Measurements from ENCODE around the gene SPEM1. TPM values are rescaled to one million over a fixed set of nuclear protein-coding genes. Genes with fewer than 3 reads are reported as not detected.
A peak's percentile ranks its signal among the peaks of the same experiment; 100 is the strongest.

The SPEM1 gene
- total and polyA plus RNA-seq, 5 donors: not detected

DNA sequence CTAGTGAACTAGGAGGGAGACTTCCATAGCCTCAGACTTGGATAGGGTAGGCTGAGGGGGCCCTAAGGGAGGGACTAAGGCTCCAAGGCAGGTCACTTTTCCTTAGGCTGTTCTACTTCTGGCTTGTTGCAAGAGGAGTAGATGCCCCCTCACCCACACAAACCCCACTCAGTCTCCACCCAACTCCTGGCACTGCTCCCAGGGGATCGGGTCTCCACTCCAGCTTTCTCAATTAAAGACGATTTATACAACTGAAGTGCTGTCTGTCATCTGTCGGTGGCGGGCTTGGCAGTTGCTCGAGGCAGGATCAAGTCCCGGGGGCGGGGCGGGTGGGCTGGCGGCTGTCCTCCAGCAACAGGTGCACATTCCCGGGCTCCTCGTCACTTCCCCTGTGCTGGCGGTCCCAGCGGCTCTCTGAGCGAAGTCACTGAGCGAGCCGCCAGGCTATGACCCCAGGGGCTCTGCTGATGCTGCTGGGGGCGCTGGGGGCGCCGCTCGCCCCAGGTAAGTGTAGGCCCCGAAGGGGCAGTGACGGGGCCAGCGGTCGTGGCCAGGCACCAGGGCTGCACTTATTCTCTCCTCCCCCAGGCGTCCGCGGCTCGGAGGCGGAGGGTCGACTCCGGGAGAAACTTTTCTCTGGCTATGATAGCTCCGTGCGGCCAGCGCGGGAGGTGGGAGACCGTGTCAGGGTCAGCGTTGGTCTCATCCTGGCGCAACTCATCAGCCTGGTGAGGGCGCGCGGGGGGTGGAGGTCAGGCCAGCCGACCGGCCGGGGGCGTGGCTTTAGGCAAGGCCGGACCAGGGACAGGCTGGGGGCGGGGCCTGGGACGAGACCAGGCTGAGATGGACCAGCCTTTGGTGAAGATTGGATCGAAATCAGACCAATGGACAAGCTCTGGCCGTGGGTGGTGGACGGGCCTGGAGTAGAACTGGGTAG, 24.8 kb downstream of the SPEM1 start, which contains the start of gene CHRNB1:
Gene CHRNB1, plus strand, starts transcription at position 380 of the 937 bp plus-strand sequence. Its CDS starts 67 bp downstream, at position 447.
- WGBS: 3% methylated on average over 51 of the region's 51 CpGs
- DNase-seq: peak; percentile 87 to 95 (median 94)
- no peaks in the 10 kb centered on the region for H3K9me3 ChIP-seq (ENCODE audit: control insufficient read depth, low read length)

DNA sequence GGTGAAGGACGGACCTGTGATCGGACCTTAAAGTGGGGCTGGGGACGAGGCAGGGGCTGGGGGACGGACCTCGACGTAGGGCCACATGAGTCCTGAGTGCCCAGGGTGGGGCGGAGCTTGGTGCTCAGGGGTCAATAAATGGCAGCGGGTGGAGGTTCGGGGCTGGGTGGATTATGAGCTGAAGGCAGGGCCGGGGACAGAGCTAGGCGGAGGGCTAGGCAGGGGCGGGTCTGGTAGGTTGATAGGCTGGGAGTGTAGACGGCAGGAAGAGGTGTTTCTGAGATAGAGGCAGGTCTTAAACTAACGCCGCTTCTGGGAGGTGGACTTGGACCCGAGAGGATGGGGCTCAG, 25.5 kb downstream of the SPEM1 start:
- no peak for DNase-seq
- intact Hi-C loops (cut with DNase I): no loop called here
- Histone ChIP-seq H3K9me3 (ENCODE audit: control insufficient read depth, low read length) (no peaks in the 10 kb centered on the region), H3K27me3 (ENCODE audit: control insufficient read depth, insufficient read depth) (no peaks in the 10 kb centered on the region), H3K4me1 (ENCODE audit: control insufficient read depth, insufficient read depth, low read length) (no peaks in the 10 kb centered on the region), H3K27ac (ENCODE audit: low read length) (no peak overlapping the region), H3K4me3 (ENCODE audit: low read length) (peak overlapping the region; percentile 45)
- ATAC-seq: peak in 1 of 2 donors; percentile 69
- WGBS: 6% methylated on average over 16 of the region's 16 CpGs

More for the DNA sequence above, 24.8 kb downstream of the SPEM1 start, which contains the start of gene CHRNB1:
- Histone ChIP-seq H3K27ac (ENCODE audit: low read length) (peak within 1 kb of the TSS; percentile 5), H3K4me3 (ENCODE audit: low read length) (peak within 1 kb of the TSS; percentile 45), H3K4me1 (ENCODE audit: control insufficient read depth, insufficient read depth, low read length) (no peaks in the 10 kb centered on the region), H3K27me3 (ENCODE audit: control insufficient read depth, insufficient read depth) (no peaks in the 10 kb centered on the region)
- ATAC-seq: peak; percentile 86 to 88
- intact Hi-C loops (cut with DNase I): no loop called here

DNA sequence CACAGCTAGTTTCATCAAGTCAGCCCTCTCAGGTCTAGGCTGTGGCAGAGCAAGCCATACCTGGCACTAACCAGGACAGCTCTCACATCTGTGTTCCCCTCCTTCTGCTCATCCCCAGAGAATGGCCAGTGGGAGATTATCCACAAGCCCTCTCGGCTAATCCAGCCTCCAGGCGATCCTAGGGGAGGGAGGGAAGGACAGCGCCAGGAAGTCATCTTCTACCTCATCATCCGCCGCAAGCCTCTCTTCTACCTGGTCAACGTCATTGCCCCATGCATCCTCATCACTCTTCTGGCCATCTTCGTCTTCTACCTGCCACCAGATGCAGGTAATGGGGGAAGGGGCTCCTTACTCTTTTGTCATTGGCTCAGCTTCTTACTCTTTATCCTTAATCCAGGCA, 28.3 kb downstream of the SPEM1 start:
- WGBS: 91% methylated on average over 7 of the region's 7 CpGs
- no peak for ATAC-seq
- no peak overlapping the region for H3K27ac ChIP-seq (ENCODE audit: low read length)
- H3K27me3 ChIP-seq (ENCODE audit: control insufficient read depth, insufficient read depth): no peaks in the 10 kb centered on the region
- intact Hi-C loops (cut with DNase I): no loop called here
- no peak overlapping the region for H3K4me3 ChIP-seq (ENCODE audit: low read length)
- DNase-seq: peak in 2 of 3 donors; percentile 0 to 23
- no peaks in the 10 kb centered on the region for H3K9me3 ChIP-seq (ENCODE audit: control insufficient read depth, low read length)
- no peaks in the 10 kb centered on the region for H3K4me1 ChIP-seq (ENCODE audit: control insufficient read depth, insufficient read depth, low read length)

- 77% methylated on average over 3 of the region's 3 CpGs for WGBS
- DNase-seq: no peak
- intact Hi-C loops (cut with DNase I): no loop called here
- Histone ChIP-seq H3K4me1 (ENCODE audit: control insufficient read depth, insufficient read depth, low read length) (peaks cover 5% of the 10 kb centered on the region), H3K4me3 (ENCODE audit: low read length) (no peak overlapping the region), H3K9me3 (ENCODE audit: control insufficient read depth, low read length) (no peaks in the 10 kb centered on the region), H3K27ac (ENCODE audit: low read length) (no peak overlapping the region), H3K27me3 (ENCODE audit: control insufficient read depth, insufficient read depth) (no peaks in the 10 kb centered on the region)
- no peak for ATAC-seq
Observed at GRCh38 chr17:7459961-7460545, 39.9 kb downstream of the SPEM1 start.

DNA sequence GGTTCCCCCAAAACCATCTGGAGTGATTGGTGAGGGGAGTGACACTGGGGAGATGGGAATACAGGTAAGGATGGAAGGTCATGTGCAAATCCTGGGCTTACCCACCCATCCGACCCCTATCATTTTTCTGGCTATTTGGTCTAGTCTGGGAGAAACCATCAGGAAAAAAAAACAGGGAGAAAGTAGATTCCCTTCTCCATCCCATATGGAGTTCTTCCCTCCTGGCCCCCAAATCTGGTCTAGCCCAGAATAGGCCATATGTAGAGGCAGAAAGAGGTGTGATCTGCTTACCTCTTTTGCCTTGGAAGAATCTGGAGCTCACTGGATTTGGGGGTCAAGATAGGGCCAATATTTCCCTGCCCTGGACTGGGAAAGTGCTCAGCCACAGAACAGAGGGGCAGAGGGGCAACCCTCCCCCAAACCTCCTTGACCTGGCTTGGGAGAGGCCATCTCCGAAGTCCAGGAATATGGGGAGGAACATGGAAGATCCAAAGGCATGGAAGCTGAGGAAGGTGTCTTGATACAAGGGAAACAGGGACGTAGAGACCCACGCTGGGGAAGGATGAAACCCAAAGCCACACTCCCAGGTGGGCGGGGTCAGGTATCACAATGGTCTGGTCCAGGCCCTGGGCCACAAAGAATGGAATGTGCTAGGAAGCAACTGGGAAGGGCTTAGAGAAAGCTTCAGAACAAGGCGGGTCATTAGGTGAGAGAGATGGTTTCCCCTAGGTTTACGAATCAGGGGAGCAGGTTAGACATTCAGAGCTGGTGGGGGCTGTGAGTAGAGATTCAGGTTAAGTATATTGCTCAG, 40.9 kb downstream of the SPEM1 start:
- Histone ChIP-seq H3K4me1 (ENCODE audit: control insufficient read depth, insufficient read depth, low read length) (peaks cover 5% of the 10 kb centered on the region), H3K27ac (ENCODE audit: low read length) (no peak overlapping the region), H3K27me3 (ENCODE audit: control insufficient read depth, insufficient read depth) (no peaks in the 10 kb centered on the region), H3K4me3 (ENCODE audit: low read length) (no peak overlapping the region), H3K9me3 (ENCODE audit: control insufficient read depth, low read length) (no peaks in the 10 kb centered on the region)
- DNase-seq (peak in 1 of 3 donors; percentile 39), ATAC-seq (no peak)
- intact Hi-C loops (cut with DNase I): no loop called here
- WGBS: 94% methylated on average over 7 of the region's 7 CpGs

DNA sequence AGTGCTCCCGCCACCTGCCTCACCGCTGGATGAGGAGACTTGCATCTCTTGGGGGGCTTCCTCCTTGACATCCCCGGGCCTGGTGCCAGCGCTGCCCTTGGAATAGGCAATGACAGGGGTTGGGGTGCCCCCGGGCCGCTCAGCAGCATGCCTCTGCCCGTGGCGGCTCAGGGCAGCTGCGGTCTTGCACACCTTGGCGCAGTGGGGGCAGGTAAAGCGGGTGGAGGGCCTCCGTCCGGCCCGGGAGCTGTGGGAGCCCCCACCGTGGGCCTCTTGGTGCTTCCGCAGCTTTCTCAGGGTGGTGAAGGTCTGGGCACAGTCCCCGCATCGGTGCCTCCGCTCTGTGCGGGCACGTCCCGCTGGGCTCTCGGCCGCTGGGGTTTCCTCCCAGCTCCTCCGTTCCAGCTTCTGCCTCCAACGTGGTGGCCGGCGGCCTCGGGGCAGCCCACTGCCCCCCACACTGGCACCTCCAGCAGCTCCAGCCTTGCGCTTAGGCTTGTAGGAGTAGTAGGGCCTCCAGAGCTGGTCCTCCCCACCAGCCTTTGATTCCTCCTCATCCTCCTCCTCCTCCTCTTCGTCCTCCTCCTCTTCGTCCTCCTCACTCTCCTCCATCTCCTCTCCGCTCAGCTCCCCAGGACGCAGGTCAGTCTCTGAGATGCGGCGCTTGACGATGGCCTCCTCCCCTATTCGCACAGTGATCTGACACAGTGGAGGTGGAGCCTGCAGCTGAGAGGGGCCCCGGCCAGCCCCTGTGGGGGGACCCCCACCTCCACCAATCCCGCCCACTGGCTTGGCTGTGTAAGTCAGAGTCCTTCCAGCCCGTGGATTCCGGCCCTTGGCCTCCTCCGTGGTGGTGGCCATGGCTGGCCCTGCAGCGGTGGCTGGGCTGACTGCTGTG, 42.6 kb downstream of the SPEM1 start:
- no peaks in the 10 kb centered on the region for H3K9me3 ChIP-seq (ENCODE audit: control insufficient read depth, low read length)
- WGBS: 89% methylated on average over 44 of the region's 44 CpGs
- no peaks in the 10 kb centered on the region for H3K27me3 ChIP-seq (ENCODE audit: control insufficient read depth, insufficient read depth)
- ATAC-seq (peak in 1 of 2 donors; percentile 2), DNase-seq (peak; percentile 14 to 74 (median 68))
- no peak overlapping the region for H3K27ac ChIP-seq (ENCODE audit: low read length)
- intact Hi-C loops (cut with DNase I): no loop called here
- H3K4me3 ChIP-seq (ENCODE audit: low read length): no peak overlapping the region
- peaks cover 4% of the 10 kb centered on the region for H3K4me1 ChIP-seq (ENCODE audit: control insufficient read depth, insufficient read depth, low read length)

- H3K4me1 ChIP-seq (ENCODE audit: control insufficient read depth, insufficient read depth, low read length): peaks cover 4% of the 10 kb centered on the region
- no peaks in the 10 kb centered on the region for H3K9me3 ChIP-seq (ENCODE audit: control insufficient read depth, low read length)
- H3K27me3 ChIP-seq (ENCODE audit: control insufficient read depth, insufficient read depth): no peaks in the 10 kb centered on the region
- H3K27ac ChIP-seq (ENCODE audit: low read length): no peak overlapping the region
- DNase-seq: no peak
- intact Hi-C loops (cut with DNase I): no loop called here
- no peak for ATAC-seq
- WGBS: 85% methylated on average over 14 of the region's 14 CpGs
- H3K4me3 ChIP-seq (ENCODE audit: low read length): no peak overlapping the region
Observed at GRCh38 chr17:7463372-7463846, 43.3 kb downstream of the SPEM1 start.

DNA sequence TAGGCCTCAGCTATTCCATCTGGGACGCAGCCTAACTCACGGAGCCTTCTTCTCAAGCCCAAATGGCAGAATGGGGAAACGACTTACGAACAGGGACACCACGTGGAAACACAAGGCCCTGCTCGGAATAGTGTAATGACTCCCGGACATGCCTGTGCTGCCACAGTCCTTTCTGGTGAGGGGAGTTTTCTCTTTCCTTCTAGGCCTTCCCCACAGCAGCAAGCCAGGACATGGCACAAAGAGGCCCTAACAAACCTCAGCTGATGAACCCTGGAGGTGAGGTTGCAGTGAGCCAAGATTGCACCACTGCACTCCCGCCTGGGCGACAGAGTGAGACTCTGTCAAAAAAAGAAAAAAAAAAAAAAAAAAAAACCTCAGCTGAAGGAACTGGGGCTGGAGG, 44.0 kb downstream of the SPEM1 start:
- no peak for ATAC-seq
- 84% methylated on average over 9 of the region's 9 CpGs for WGBS
- H3K27ac ChIP-seq (ENCODE audit: low read length): no peak overlapping the region
- no peak for DNase-seq
- intact Hi-C loops (cut with DNase I): no loop called here
- no peak overlapping the region for H3K4me3 ChIP-seq (ENCODE audit: low read length)
- H3K4me1 ChIP-seq (ENCODE audit: control insufficient read depth, insufficient read depth, low read length): peaks cover 4% of the 10 kb centered on the region
- no peaks in the 10 kb centered on the region for H3K9me3 ChIP-seq (ENCODE audit: control insufficient read depth, low read length)
- H3K27me3 ChIP-seq (ENCODE audit: control insufficient read depth, insufficient read depth): no peaks in the 10 kb centered on the region

DNA sequence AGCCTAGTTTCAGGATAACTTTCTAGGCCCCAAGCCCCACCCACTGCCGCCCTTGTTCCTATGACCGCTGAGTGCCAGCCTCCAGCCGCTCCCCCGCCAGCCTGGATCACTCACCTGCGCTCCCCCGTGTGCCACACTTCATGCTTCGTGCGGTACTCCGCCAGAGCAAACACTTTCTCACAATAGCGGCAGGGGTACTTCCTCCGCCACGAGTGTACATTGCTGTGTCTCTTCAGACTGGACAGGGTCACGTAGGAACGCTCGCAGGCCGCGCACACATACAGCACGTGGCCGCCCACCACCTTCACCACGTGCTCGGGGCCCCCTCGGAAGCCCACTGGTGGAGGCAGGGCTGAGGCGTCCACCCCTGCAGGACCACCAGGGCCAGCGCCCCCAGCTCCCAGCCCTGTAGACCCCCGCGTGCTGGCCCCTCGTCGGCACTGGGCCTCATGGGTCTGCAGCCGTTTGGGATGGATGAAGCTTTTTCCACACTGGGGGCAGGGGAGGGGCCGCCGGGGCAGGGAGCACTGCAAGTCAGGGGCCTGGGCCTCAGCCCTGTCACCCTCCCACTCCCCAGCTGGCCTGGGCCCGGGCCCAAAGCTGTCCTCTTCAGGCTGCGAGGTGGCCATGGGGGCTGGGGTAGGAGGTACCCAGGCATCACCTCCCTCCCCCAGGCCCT, 45.6 kb downstream of the SPEM1 start:
- intact Hi-C loops (cut with DNase I): loop anchor here in 1 of 4 donors (2.0 kb wide), 1 partner anchor 15 kb away; no protein-coding TSS in a partner anchor
- 86% methylated on average over 33 of the region's 33 CpGs for WGBS
- peak in 2 of 3 donors; percentile 15 to 48 for DNase-seq
- no peak overlapping the region for H3K4me3 ChIP-seq (ENCODE audit: low read length)
- H3K27ac ChIP-seq (ENCODE audit: low read length): peak overlapping the region; percentile 83
- no peaks in the 10 kb centered on the region for H3K27me3 ChIP-seq (ENCODE audit: control insufficient read depth, insufficient read depth)
- ATAC-seq: no peak
- no peaks in the 10 kb centered on the region for H3K9me3 ChIP-seq (ENCODE audit: control insufficient read depth, low read length)
- peaks cover 6% of the 10 kb centered on the region for H3K4me1 ChIP-seq (ENCODE audit: control insufficient read depth, insufficient read depth, low read length)
